GM10847 (cell line): ENCODE measurements around the gene SMIM7.

Experiments
- POLR2A ChIP-seq: IDR thresholded peaks from 2 replicates; pipeline ENCODE4 v1.6.1; 2011; ENCODE audit not compliant: insufficient read length; ENCODE audit errors: extremely low read depth

Gene SMIM7

DNA sequence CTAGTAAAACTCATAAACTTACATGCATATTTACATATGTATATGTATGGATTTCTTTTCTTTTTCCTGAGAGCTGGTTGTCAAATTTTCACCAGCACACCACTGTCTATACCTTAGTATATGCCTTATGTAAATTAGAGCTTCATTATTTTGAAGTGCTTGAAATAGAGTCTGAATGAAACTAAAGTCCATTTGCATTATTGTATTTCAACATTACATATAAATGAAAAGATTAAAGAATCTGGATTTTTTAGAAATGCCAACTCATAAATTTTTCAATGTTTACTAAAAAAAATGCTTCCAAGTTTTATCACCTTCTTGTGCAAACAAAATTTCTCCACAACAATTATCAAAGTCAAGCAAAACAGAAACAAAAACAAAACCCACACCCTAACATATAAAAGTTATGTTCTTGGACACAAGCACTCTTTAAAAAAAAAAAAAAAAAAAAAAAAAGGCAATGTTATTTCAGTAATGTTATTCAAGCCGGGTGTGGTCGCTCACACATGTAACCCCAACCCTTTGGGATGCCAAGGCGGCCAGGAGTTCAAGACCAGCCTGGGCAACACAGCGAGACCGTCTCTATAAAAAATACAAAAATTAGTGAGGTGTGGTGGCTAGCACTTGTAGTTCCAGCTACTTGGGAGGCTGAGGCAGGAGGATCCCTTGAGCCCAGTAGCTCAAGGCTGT lies 50.3 kb downstream of the SMIM7 start:
- no peak for TF ChIP-seq POLR2A

DNA sequence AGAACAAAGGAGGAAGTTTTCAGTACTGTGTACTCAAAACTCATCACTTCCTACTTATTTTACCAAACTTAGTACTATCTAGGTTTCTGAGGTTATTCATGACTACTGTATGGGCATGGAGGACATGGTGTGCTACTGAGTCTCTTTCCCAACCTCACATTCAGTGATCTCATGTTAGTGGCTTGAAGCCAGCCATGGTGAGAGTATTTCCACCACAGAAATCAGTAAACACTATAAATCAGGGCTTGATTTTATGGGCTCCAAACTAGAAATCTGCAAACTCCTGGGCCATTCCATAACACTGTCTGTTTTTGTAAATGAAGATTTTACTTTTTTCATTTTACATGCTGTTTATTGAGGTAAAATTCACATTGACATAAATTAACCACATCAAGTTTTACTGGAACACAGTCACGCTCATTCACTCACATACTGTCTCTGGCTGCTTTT lies 51.6 kb downstream of the SMIM7 start:
- no peak for TF ChIP-seq POLR2A

DNA sequence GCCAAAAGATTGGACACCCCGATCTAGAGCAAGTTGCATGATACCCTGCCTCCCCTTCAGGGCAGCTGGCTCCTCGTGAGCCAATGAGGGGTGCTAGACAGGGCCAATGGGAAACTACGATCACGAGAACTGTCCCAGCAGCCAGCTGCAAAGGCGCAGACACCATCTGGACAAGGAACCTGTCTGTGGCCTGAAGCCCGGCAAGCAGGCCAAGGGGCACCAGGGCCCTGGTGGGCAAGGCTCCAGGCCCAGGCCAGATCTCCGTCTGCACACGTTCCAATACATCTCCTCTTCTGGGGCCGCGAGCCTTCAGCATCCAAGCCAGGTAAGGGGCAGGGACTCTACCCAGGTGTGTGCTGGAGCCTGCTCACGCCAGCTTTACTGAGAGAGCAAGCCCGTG lies 52.1 kb downstream of the SMIM7 start:
- TF ChIP-seq POLR2A, result no peak

DNA sequence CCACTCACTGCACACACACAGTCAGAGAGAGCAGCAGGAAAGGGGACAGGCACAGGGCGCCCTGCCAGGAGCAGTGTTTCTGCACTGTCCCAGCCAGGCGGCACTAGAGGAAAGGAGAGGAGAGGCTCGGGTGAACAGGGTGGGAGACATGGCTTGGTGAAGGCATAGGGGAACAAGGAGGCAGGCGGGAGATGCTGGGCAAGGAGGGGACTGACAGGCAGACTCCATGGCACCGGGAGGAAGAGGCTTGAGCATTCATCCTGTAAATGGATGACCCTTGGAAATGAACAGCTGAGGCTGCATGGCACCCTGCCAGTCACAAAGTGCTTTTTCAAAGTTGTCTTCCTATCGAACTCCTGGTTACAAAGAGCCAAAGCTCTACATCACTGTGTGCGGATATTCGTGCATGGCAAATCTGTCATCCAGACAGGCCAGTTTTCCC lies 54.4 kb downstream of the SMIM7 start:
- TF ChIP-seq POLR2A, result no peak

DNA sequence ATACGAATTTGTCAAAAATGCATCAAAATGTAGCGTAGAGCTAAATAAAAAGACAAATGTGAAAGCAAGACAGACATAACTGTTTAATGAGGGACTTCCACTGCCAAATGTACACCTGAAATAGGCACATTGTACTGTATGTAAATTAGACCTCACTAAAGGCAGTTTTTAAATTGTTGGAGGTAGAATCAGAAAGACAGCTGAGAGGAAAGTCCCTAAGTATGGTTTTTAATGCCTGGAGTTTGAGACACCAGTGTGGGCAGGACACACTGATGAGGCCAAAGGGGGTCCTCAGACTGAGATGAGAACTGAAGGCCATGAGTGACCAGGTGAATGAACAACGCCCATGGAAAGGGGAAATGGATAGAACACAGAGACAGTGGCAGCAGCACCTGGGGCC lies 54.8 kb downstream of the SMIM7 start:
- no peak for TF ChIP-seq POLR2A

DNA sequence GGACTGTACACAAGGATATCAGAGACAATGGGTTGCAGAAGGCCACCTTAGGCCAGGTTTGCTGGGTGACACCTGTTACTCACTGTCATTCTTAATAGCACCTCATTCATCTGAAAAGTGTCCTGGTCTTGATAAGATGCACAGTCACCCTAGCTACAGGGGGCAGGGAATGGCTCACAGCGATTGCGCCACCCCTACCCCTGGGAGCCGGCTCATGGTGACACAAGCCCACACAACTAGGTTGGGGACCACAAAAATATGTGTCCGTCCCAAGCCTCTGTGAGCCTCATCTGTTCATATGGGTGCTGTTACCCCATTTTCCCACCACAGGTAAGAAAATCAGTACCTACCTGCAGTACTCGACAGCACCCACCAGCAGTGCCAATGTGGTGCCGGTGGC lies 55.3 kb downstream of the SMIM7 start:
- no peak for TF ChIP-seq POLR2A

DNA sequence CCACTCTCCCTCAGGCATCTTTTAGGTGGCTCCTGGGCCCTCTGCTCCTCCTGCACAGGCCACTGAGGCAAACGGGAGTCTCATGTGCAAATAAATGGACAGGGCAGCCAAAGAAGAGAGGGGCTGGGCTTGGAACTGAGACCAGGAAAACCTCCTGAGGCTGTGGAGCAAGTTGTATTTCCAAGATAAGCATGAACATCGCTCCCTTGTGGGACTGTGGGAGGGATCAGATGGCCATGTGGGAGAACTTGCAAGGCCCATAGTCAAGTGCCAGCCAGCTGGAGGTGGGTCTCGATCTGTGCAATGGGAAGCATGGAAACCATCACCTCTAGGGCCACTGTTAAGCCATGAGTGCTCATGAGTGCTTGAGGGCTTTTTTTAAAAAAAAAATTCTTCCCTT lies 56.9 kb downstream of the SMIM7 start:
- no peak for TF ChIP-seq POLR2A

DNA sequence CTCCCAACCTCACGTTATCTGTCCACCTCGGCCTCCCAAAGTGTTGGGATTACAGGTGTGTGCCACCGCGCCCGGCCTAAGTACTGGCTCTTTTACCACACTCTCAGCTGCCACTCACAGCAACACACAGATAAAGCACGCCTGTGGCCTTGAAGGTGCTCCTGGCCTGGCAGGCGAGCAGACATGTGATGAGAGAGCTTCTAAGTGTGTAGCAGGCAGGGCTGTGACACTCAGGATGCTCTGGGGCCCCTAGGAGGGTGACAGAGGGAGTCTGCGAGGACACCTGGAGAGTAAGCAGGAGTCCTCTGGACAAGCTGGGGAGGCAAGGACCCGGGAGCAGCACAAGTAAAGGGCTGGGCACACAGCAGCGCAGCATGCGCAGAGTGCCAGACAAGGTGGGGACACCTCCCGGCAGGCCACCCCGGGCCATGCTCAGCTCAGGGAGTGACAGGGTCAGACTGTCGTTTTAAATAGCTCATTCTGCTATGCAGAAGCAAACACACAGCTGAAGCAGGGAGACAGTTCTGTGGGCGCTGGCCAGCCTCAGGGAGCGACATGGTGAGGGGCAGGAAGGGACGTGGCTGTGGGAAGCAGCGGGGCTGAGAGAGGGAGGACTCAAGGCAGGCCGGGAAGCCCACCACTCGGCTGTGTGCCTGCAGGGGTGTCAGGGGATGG lies 58.4 kb downstream of the SMIM7 start:
- no peak for TF ChIP-seq POLR2A

DNA sequence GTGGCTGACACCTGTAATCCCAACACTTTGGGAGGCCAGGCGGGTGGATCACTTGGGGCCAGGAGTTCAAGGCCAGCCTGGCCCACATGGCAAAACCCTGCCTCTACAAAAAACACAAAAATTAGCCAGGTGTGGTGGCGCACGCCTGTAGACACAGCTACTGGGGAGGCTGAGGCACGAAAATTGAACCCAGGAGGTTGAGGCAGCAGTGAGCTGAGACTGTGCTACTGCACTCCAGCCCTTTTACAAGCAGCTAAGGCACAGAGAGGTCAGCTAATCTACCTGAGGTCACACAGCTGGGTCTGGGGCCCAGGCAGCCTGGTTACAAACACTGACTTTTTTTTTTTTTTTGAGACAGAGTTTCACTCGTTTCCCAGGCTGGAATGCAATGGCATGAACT lies 59.1 kb downstream of the SMIM7 start:
- no peak for TF ChIP-seq POLR2A

DNA sequence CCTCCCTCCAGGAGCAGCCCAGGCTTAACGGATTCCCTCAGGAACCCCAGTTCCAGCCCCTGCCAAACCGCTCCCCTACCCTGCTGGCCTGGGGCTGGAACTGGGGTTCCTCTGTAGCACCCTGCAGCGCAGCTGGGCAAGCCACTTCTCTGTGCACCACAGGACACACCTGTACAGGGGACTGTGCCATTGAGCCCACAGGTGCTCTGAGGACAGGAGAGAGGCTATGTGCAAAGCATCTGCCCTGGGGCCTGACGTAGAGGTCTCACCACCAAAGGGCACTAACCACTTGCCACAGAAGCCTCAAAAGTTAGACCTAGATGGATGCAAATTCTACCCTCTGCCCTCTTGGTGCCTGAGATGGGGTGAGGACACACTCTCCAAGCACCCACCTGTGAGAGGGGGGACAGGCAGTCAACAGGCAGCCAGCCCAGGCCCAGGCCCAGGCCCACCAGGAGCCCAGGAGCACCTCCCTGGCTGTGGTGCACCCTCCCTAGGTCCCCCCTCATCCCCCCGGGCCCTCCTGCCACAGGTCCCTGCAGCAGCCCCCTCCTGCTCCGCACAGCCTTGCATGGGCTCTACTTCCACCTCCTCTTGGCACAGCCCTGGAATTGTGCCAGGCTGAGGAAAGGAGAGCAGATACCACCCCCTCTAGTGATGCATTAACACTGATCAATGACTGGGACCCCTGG lies 60.1 kb downstream of the SMIM7 start:
- TF ChIP-seq POLR2A, result no peak

DNA sequence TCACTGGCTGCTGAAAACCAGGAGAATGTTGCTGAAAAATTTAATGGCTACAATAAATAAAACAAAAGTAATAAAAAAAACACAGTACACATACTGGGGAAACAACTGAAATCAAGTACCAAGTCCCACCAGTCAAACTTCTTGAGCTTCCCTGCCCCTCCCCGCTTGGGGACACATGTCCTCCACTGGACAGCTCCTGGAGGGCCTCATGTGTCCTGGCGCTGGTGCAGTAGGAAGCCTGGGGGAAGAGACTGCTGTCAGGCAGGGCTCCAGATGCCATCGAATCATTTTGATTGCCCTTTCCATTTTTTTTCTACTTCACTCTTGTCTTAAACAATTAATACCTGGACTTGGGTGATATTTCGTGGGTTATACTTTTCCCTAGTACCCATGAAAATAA lies 61.1 kb downstream of the SMIM7 start:
- no peak for TF ChIP-seq POLR2A

DNA sequence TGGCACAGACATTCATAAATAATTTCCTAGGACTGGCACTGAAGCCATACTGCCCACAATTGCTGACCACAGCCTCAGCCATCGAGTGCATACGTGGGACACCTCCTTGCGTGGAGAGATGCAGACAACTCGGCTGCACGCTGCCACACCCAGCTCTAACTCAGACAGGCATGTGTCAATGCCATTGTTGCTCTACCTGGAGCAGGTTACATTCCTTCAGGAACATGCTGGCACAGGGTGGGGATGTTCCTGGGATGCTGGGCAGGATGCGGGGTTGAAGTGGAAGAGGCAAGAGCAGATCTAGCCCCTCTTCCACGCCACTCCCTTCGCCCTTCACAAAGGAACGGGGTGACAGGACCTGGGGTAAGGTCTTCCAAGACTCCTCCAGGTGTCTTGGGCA lies 63.5 kb downstream of the SMIM7 start:
- TF ChIP-seq POLR2A, result no peak
